ENCODE data around the gene VAV3.

Gene VAV3

DNA sequence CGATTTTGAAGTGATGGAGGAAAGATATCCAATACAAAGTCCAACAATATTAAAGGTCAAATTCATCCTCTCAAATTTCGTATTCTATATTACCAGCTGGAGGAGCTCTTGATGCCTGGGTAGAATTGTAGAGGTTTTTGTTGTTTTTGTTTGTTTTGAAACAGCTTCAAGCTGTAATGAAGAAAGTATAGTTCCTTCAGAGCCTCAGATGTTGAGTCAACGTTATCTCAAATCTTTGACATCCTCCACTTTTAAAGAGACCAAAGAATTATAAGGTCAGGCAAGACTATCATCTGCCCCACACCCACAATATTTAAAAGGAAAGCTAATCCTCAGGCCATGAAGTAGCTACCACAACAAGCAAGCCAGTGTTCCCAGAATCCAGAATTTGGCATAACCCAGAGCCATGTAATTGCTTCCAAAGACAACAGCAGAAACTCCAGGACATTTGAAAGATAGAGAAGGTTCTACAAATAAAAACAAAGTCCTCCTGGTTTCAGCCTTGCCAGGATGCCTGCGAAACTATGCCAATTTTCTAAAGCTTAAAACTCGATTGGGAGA, 24.9 kb downstream of the VAV3 start:
- H3K4me3 ChIP-seq (replicated peaks; ENCODE audit: low read depth, low read length) = no peak overlapping the region
- TF ChIP-seq, protein P1, sequence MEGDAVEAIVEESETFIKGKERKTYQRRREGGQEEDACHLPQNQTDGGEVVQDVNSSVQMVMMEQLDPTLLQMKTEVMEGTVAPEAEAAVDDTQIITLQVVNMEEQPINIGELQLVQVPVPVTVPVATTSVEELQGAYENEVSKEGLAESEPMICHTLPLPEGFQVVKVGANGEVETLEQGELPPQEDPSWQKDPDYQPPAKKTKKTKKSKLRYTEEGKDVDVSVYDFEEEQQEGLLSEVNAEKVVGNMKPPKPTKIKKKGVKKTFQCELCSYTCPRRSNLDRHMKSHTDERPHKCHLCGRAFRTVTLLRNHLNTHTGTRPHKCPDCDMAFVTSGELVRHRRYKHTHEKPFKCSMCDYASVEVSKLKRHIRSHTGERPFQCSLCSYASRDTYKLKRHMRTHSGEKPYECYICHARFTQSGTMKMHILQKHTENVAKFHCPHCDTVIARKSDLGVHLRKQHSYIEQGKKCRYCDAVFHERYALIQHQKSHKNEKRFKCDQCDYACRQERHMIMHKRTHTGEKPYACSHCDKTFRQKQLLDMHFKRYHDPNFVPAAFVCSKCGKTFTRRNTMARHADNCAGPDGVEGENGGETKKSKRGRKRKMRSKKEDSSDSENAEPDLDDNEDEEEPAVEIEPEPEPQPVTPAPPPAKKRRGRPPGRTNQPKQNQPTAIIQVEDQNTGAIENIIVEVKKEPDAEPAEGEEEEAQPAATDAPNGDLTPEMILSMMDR (IDR thresholded peaks at IDR 0.05; ENCODE audit: low read depth, low read length, missing control alignments) = no peak
- DNase-seq (ENCODE audit: extremely low read depth, low read depth) = no peak

GRCh38 chr1:107939256-107939655, 25.7 kb downstream of the VAV3 start:
- no peak overlapping the region for H3K4me3 ChIP-seq (replicated peaks; ENCODE audit: low read depth, low read length)
- TF ChIP-seq, protein P1 (IDR thresholded peaks at IDR 0.05; ENCODE audit: low read depth, low read length, missing control alignments) = no peak
- DNase-seq (ENCODE audit: extremely low read depth, low read depth) = no peak

DNA sequence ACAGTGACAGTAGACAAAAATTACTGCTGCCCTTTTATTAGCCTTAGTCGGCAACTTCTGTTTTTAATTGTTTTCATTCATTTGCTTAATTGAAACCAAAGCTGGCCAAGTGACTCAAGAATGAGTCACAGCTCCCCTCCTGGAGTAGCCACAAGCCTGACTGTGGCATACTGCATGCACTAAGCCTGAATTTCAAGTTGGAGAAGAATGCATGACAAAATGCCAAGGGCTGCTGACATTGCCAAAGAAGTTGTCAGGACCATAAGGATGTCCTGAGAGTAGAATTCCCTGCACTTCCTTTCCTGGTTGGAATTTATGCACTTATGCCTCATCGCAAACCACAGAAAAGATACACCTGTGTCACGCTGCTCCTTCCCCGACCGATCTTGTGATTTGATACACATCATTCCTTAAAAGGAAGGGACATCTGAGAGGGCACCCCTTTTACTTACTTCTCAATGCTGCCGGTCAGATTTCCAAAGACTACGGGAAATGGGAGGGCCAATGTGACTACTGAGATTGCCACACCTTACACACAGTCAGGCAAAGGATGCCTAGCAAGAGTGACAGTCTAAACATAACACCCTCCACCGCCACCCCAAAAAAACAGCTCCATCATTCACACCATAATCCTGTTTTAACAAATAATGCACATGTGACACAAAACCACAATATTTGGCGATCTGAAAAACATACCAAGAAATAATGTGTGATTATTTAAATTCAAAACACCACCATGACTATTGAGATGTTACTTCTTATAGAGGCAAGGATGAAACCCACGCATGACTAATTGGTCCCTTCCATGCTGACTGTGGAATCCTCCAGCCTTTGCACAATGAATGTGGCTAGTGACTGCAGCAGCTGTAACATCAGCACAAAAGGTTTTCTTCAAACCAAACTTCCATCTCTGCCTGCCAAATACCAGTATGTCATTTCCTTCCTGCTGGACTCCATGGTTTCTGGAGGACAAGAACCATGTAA, 28.2 kb downstream of the VAV3 start:
- peak; percentile 96 for DNase-seq (ENCODE audit: extremely low read depth, low read depth)

GRCh38 chr1:107935396-107936064, 29.4 kb downstream of the VAV3 start:
- no peak for DNase-seq (ENCODE audit: extremely low read depth, low read depth)
- TF ChIP-seq, protein P1 (IDR thresholded peaks at IDR 0.05; ENCODE audit: low read depth, low read length, missing control alignments) = no peak
- no peak overlapping the region for H3K4me3 ChIP-seq (replicated peaks; ENCODE audit: low read depth, low read length)

More for the DNA sequence above, 28.2 kb downstream of the VAV3 start:
- no peak overlapping the region for H3K4me3 ChIP-seq (replicated peaks; ENCODE audit: low read depth, low read length)
- TF ChIP-seq, protein P1 (IDR thresholded peaks at IDR 0.05; ENCODE audit: low read depth, low read length, missing control alignments) = no peak

DNA sequence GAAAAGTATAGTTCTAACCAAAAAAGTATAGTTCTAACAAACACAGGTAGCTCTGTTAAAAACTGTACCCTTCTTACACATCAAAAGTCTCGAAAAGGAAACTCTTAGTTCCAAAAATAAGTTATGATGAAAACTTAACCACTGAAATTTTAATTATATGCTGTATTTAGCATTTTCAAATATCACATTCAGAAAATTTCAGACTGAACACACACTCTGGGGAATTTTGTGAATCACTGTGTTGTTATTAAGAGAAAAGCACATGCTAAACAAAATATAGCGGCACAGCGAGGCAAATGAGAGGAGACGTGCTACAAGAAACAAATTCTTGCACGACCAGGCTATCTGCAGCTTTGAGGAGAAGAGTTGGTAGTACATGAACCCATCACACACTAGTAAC, 30.4 kb downstream of the VAV3 start:
- TF ChIP-seq, protein P1 (IDR thresholded peaks at IDR 0.05; ENCODE audit: low read depth, low read length, missing control alignments) = no peak
- H3K4me3 ChIP-seq (replicated peaks; ENCODE audit: low read depth, low read length) = no peak overlapping the region
- DNase-seq (ENCODE audit: extremely low read depth, low read depth) = no peak

DNA sequence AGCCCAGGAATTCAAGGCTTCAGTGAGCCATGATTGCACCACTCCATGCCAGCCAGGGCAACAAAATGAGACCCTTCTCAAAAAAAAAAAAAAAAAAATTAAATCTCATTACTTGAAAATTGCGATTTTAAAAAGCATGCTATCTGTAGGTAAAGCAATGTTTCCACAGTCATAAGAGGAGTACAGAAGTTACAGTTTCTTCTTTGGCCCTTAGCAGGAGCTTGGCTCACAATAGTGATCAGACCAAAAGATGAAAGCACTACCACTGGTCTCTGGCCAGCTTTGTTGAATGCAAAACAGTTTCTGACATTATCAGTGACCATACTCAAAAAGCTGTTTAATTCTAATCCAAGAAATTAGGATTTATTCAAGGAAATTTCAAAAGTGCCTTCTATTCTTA, 31.2 kb downstream of the VAV3 start:
- DNase-seq (ENCODE audit: extremely low read depth, low read depth) = no peak
- H3K4me3 ChIP-seq (replicated peaks; ENCODE audit: low read depth, low read length) = no peak overlapping the region
- TF ChIP-seq, protein P1 (IDR thresholded peaks at IDR 0.05; ENCODE audit: low read depth, low read length, missing control alignments) = no peak

Measured in HFF-Myc (cell line).